HepG2 (cell line): Measurements from ENCODE around the gene HS6ST1. TPM values are rescaled to one million over a fixed set of nuclear protein-coding genes. Genes with fewer than 3 reads are reported as not detected.

Experiments used
- CBFB ChIP-seq: sonication (generic); formaldehyde crosslinking; IDR thresholded peaks from 2 replicates; pipeline ENCODE4 v1.4.0; 2020; ENCODE audit warnings: missing genetic modification reagents
- DNMT1 ChIP-seq: sonication (generic); formaldehyde crosslinking; IDR thresholded peaks from 2 replicates; pipeline ENCODE4 v1.5.1; 2020; ENCODE audit warnings: mild to moderate bottlenecking, missing genetic modification reagents
- EHMT2 ChIP-seq: fragments of 200-600 bp; sonication (generic); IDR thresholded peaks from 2 replicates; pipeline ENCODE4 v1.7.0; 2017; ENCODE audit warnings: antibody characterized with exemption, low read depth, low read length, borderline replicate concordance
- FOXK2 ChIP-seq: fragments of 450-650 bp; IDR thresholded peaks from 2 replicates; pipeline ENCODE4 v1.6.1; 2016
- HNF4A ChIP-seq: sonication (generic); formaldehyde crosslinking; IDR thresholded peaks from 2 replicates; pipeline ENCODE4 v1.4.0; 2020; ENCODE audit warnings: missing genetic modification reagents
- HNRNPK ChIP-seq: fragments of 200-400 bp; formaldehyde crosslinking; IDR thresholded peaks from 2 replicates; pipeline ENCODE4 v1.6.1; 2018; ENCODE audit warnings: low read length, low read depth, moderate library complexity, mild to moderate bottlenecking; ENCODE audit not compliant: poor library complexity, severe bottlenecking
- KDM3A ChIP-seq: IDR thresholded peaks from 2 replicates; pipeline ENCODE4 v1.6.1; 2018; ENCODE audit warnings: low read depth, missing compliant biosample characterization
- PCBP2 ChIP-seq: fragments of 200-400 bp; formaldehyde crosslinking; optimal IDR thresholded peaks from 2 replicates; pipeline ENCODE3; 2018; ENCODE audit warnings: low read length, low read depth; ENCODE audit not compliant: poor library complexity, severe bottlenecking
- TBX3 ChIP-seq: fragments of 450-650 bp; IDR thresholded peaks from 2 replicates; pipeline ENCODE4 v1.6.1; 2017; ENCODE audit warnings: antibody characterized with exemption, mild to moderate bottlenecking, inconsistent platforms, borderline replicate concordance
- TSC22D2 ChIP-seq: sonication (generic); formaldehyde crosslinking; IDR thresholded peaks from 2 replicates; pipeline ENCODE4 v1.5.1; 2020; ENCODE audit warnings: missing genetic modification reagents, mild to moderate bottlenecking, borderline replicate concordance
- YEATS4 ChIP-seq: sonication (generic); formaldehyde crosslinking; IDR thresholded peaks from 2 replicates; pipeline ENCODE4 v1.4.0; 2020; ENCODE audit warnings: missing genetic modification reagents, borderline replicate concordance
- ZNF296 ChIP-seq: sonication (generic); formaldehyde crosslinking; conservative IDR thresholded peaks from 2 replicates; pipeline ENCODE4 v1.5.0; 2020; ENCODE audit warnings: mild to moderate bottlenecking, missing genetic modification reagents
- ZNF468 ChIP-seq: sonication (generic); formaldehyde crosslinking; IDR thresholded peaks from 2 replicates; pipeline ENCODE4 v1.8.0; 2022; ENCODE audit warnings: mild to moderate bottlenecking, moderate library complexity, missing genetic modification reagents
- ZNF530 ChIP-seq: sonication (generic); formaldehyde crosslinking; IDR thresholded peaks from 2 replicates; pipeline ENCODE4 v1.5.0; 2020; ENCODE audit warnings: low read depth, mild to moderate bottlenecking, missing genetic modification reagents
- ZNF589 ChIP-seq: sonication (generic); formaldehyde crosslinking; conservative IDR thresholded peaks from 2 replicates; pipeline ENCODE4 v1.8.0; 2022; ENCODE audit warnings: mild to moderate bottlenecking, moderate library complexity, missing genetic modification reagents
- ZNF772 ChIP-seq: sonication (generic); formaldehyde crosslinking; IDR thresholded peaks from 2 replicates; pipeline ENCODE4 v1.5.0; 2020; ENCODE audit warnings: mild to moderate bottlenecking, missing genetic modification reagents
- ZNF777 ChIP-seq: sonication (generic); formaldehyde crosslinking; IDR thresholded peaks from 2 replicates; pipeline ENCODE4 v1.4.0; 2020; ENCODE audit warnings: missing genetic modification reagents
- polyA plus RNA-seq, 8 experiments: library from polyadenylated mRNA; depleted of rRNA in 3 of 8; stranded (reverse) in 7 of 8; unstranded in 1 of 8; fragments of >200 nt; fragmentation: Illumina TruSeq in 4 of 8; extraction: Trizol in 4 of 8; gene quantifications; 2 replicates each; pipeline versions ENCODE4 v1.2.1 to v1.2.3, GENCODE V29; 2011 to 2016; ENCODE audit warnings: low read depth in 4 of 8, missing spikeins in 1 of 8, mixed read lengths in 1 of 8; ENCODE audit not compliant: insufficient read depth in 1 of 8
- total RNA-seq, 5 experiments: library from RNA; depleted of rRNA; stranded (reverse); fragments of >200 nt; fragmentation: Illumina TruSeq; extraction: Trizol; gene quantifications; 2 replicates each; pipeline ENCODE4 v1.2.3, GENCODE V29; 2016; ENCODE audit warnings: low read depth in 1 of 5
- TF ChIP-seq, protein P1 (sequence below), 2 experiments: sonication (generic) in 1 of 2; formaldehyde crosslinking in 1 of 2; IDR thresholded peaks; 2 replicates each; pipeline versions ENCODE4 v1.4.0 to v1.6.1; 2016 to 2020; ENCODE audit warnings: borderline replicate concordance in 1 of 2, low read depth in 1 of 2, mild to moderate bottlenecking in 1 of 2, missing genetic modification reagents in 1 of 2
- TF ChIP-seq, protein P2 (sequence below): sonication (generic); formaldehyde crosslinking; IDR thresholded peaks from 2 replicates; pipeline ENCODE4 v1.8.0; 2022; ENCODE audit warnings: missing genetic modification reagents, mild to moderate bottlenecking, inconsistent platforms, borderline replicate concordance
- TF ChIP-seq, protein P3 (sequence below), 2 experiments: sonication (generic) in 1 of 2; formaldehyde crosslinking in 1 of 2; IDR thresholded peaks; 2 replicates each; pipeline versions ENCODE4 v1.5.1 to v1.6.1; 2011 to 2020; ENCODE audit warnings: borderline replicate concordance in 1 of 2, low read depth in 1 of 2, low read length in 1 of 2, mild to moderate bottlenecking in 1 of 2, missing genetic modification reagents in 1 of 2, moderate library complexity in 1 of 2

Gene HS6ST1
- total and polyA plus RNA-seq, 2 of the 13 experiments (the other 11 are each of a cell fraction or from before 2014, with no cell fraction given) = 34.5 to 84.6 TPM

DNA sequence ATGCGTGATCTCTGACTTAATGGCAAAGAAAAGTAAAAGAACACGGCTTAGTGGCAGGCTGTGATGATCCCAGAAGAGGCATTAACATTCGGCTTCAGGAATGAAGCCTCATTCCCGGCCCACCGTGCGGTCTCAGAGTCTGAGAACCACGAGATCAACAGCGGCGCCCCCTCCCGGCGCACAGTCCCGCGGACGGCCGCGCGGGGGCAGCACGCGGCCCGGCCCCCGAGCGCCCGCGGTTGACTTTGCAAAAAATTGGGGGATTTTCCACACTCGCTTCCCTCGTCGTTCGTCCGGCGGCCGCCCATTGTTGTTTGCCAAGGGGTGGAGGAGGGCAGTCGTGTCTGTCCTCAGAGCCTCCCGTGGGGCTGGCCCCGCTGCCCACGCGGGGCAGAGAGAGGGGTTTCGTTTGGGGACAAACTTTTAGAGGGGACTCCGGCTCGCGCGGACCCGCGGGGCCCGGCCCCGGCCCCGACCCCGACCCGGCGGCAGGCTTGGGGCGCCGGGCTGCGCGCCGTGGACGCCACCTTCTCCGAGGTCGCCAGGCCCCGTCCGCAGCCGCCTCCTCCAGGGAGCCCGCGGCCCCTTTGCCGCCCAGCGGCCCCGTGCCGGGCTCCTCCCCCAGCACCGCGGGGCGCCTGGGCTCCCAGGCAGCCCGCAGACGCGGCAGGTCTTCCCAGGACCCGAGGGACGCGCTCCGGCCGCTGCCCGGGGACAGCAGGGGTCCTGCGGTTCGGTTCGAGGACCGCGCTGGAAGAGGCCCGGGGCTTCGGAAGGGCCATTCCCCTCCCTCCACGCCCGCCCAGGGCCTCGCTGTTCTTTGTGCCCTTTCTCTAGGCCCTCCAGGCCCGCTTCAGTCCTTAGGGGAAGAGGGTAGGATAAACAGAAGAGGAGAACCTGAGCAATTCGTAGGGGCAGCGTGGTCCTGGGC is 3.4 kb upstream of the HS6ST1 start (continued):
- TF ChIP-seq, protein P1, sequence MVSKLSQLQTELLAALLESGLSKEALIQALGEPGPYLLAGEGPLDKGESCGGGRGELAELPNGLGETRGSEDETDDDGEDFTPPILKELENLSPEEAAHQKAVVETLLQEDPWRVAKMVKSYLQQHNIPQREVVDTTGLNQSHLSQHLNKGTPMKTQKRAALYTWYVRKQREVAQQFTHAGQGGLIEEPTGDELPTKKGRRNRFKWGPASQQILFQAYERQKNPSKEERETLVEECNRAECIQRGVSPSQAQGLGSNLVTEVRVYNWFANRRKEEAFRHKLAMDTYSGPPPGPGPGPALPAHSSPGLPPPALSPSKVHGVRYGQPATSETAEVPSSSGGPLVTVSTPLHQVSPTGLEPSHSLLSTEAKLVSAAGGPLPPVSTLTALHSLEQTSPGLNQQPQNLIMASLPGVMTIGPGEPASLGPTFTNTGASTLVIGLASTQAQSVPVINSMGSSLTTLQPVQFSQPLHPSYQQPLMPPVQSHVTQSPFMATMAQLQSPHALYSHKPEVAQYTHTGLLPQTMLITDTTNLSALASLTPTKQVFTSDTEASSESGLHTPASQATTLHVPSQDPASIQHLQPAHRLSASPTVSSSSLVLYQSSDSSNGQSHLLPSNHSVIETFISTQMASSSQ (IDR thresholded peaks at IDR 0.05; ENCODE audit: low read depth) = peak; percentile 12; the same call in 1 of the 2 replicates
- TF ChIP-seq, protein P1 (CRISPR knock-in tag; IDR thresholded peaks at IDR 0.05; ENCODE audit: borderline replicate concordance) = 0 out of 2 replicates have a peak, but pooled peaks have one; percentile 21
- TF ChIP-seq ZNF777 (no peak), ZNF468 (no peak), ZNF530 (CRISPR knock-in tag) (no peak), CBFB (CRISPR knock-in tag) (no peak; the same call in 1 of the 2 replicates), PCBP2 (no peak), ZNF589 (CRISPR knock-in tag) (no peak), HNF4A (peak; percentile 7; the same call in 1 of the 2 replicates), ZNF296 (no peak), HNRNPK (peak; percentile 72), KDM3A (CRISPR knock-in tag) (no peak), FOXK2 (no peak), ZNF772 (CRISPR knock-in tag) (peak; percentile 45; the same call in 1 of the 2 replicates), YEATS4 (CRISPR knock-in tag) (peak; percentile 88; the same call in 1 of the 2 replicates), EHMT2 (no peak), TBX3 (no peak), TSC22D2 (CRISPR knock-in tag) (peak; percentile 24; the same call in 1 of the 2 replicates), DNMT1 (CRISPR knock-in tag) (no peak)
- TF ChIP-seq, protein P2, sequence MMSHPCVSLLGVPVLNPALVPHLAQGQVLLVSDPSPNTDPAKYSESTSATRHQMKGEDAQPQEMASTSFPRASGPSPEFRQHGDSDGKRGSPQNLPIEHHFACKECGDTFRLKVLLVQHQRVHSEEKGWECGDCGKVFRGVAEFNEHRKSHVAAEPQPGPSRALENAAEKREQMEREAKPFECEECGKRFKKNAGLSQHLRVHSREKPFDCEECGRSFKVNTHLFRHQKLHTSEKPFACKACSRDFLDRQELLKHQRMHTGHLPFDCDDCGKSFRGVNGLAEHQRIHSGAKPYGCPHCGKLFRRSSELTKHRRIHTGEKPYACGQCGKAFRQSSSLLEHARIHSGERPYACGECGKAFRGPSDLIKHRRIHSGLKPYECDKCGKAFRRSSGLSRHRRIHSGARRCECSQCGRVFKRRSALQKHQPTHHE (CRISPR knock-in tag) = no peak
- TF ChIP-seq, protein P3, sequence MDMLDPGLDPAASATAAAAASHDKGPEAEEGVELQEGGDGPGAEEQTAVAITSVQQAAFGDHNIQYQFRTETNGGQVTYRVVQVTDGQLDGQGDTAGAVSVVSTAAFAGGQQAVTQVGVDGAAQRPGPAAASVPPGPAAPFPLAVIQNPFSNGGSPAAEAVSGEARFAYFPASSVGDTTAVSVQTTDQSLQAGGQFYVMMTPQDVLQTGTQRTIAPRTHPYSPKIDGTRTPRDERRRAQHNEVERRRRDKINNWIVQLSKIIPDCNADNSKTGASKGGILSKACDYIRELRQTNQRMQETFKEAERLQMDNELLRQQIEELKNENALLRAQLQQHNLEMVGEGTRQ (IDR thresholded peaks at IDR 0.05; ENCODE audit: low read depth, low read length) = no peak
- TF ChIP-seq, protein P3 (CRISPR knock-in tag; IDR thresholded peaks at IDR 0.05; ENCODE audit: borderline replicate concordance) = no peak
